TTC549 (cell line): ENCODE results near the gene FRY.

ENCODE experiments used
- FAIRE-seq: peaks from 2 replicates; lab custom pipeline; 2012; peaks lifted over from hg19 to GRCh38; lab: Jason Lieb, UNC

FRY gene

DNA sequence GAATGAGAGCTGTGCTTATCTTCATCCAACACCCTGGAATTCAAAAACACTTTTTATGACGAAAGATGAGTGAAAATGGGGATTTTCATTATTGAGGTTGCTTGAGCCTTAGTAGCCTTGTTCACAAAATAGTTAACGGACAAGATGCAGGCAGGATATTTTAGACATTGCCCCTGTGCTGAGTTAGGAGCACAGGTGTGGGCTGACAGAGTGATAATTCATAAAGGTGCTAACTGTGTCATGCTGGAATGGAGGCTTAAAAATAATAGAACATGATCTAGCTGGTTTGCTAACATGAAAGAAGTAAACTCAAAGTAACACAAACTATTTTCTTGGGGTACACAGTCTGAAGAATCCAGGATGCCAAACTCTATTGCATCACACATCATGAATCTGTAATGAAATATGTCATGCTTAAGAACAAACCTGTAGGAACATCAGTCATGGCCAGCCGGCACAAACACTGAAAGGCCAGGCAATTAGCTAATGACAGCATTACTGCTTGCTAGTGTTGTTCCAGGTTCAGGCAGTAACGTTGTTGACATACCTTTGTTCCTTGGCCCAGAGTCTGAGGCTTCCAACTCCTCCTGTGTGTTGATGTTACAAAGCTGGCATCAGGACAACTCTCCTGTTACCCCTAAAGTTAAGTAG, 55.3 kb downstream of the FRY start:
- FAIRE-seq: no peak

DNA sequence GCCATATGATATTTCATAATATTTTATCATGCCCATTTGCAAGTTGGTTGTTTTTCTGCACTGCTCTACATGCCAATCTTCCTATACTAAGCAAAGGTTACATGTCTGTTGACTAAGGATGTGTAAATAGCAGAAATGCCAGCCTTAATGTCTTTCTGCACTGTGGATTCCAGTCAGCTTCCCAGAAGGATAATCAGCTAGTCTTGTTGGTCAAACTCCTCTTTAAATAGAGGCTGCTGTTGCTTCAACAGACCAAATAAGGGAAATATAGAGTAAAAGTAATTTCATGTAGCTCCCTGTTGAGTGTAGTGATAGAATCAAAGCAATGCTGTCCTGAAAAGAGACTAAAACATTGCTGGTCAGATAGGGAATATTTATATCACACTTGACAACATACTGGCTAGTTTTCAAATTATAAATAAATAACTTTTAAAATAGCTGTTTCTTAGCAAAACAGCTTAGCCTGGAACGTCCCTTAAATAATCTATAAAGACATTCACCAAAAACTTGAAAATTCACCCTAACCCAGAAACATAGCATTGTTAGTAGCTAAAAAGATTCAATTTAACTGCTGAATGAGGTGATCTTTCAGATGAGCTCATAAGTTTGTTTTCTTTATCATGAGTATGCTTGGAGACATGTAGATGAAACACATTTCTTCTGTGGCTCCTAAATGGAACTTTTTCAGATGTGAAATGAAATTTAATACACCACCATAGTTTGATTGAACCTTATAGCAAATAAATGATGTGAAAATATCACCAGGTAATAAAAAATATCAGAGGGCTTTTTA, 56.6 kb downstream of the FRY start:
- no peak for FAIRE-seq

DNA sequence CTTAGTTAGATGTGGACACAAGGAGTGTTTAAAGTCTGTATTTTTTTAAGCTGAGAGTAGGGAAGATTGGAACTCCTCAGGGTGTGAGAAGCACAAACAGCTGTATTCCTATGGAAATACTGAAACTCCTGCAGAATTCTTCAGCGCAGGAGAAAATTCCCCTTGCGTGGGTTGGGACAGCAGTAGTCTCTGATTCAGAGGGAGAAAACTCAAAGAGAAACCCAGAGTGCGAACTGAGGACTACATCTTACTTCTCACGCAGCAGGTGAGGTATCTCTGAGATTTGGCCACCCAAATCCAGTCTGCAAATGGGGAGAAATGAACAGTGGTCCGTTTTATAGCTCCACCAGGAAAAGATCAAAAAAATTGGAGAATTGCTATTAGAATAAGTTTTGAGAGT, 60.9 kb downstream of the FRY start:
- FAIRE-seq: no peak

DNA sequence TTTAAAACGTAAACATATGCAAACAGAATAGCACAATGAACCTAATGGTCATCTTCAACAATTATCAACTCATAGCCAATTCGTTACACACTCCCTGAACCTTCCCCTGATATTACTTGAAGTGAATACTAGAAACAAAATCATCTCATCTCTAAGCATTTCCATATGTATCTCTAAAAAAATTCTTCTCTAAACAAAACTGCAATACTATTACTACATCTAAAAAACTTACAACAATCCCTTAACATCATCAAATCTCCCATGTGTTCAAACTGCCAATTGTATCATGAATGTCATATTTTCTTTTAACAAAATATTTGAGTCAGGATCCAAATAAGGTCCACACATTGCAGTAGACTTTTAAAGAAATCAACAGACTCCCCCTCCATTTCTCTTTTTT, 61.4 kb downstream of the FRY start:
- FAIRE-seq: no peak

DNA sequence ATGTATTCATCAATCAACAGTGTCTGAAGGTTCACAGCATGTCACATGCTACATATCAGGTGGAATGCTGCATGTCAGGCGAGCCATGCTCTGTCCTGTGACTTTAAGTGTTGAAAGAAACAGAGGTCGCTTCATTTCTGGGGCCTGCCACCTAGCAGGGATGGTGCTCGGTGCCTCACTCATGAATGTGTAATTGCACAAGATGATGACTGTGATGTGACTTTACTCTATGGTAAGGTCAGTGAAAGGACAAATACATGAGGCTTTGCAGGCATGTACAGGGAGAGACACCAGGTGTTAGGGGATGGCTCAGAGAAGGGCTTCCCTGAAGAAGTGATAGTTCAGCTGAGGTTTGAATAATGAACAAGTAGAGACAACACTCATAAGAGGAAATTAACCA, 66.7 kb downstream of the FRY start:
- no peak for FAIRE-seq

DNA sequence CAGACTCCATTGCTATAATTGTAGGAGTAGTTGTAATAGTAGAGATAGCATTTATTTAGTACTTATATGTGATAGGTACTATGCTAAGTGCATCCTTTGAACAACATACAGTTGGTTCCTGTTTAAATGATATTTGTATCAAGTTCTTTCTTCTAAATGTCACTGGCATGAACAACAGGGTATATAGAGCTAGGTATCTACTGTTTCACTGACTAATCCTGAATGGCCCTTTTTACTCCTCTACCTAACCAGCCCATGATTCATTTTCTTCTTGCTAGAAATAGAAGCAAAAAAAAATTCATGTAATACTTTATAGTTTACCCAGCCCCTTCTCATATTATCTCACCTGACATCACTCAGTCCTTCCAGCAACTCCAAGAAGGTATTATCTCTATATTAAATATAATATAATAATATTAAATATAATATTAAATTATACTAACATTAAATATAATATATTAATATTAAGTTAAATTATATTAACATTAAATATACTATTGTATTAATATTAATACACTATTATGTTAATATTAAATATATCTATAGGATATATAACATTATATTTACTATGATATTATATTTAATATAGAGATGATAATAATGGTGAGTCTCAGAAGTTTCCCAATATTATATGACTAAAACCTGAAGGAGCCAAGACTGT, 74.2 kb downstream of the FRY start:
- peak; percentile 92 for FAIRE-seq

DNA sequence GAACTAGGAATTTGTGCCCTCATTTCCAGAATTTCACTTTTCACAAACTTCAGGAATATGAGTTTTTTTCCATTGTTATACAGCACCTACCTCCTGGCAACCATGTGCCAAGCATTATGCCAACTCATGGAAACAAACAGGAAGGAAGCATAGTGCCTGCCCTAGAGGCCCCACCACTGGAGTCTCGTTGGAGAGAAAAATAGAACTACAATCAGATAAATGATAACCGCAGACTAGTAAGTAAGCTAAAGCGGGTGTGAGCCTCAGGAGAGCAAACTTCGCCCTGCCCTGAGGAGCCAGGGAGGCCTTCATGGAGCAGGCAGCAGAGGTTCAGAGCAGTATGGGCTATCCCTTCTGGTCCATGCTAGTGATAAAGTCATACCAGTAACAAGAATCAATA, 75.9 kb downstream of the FRY start:
- FAIRE-seq: no peak

DNA sequence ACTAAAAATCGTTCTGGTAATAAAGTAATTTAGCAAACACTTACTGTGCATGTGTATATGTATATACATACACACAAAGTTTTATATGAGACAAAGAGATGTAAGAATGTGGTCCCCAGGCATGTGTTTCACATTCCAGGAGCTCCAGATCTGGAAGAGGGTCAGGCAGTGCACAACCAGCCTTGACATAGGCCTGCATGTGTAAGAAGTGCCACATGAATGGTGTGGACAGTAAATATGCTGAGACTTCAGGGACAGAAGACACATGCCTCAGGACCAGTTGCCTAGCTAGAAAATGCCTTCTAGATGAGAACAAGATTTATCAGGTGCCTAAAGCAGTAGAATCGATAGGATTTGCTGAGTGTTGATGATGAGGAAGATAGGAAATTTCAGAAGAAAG, 76.4 kb downstream of the FRY start:
- no peak for FAIRE-seq

DNA sequence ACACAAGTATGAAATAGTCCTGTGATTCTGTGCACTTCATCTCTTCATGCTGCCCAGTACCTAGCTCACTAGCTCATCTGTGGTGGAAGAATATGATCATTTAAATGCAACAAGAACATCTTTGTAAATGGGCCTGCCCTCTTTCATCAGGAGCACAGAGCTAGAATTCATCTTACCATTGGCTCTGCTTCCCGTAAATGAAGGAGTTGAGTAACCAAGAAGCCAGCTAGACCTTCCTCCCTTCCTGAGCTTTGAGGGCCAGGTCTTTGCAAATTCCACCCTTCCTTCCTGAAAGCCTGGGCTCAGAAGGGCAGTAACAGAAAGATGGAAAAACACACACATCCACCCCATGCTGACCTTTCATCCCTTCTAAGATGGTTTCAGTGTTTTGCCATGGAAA, 82.0 kb downstream of the FRY start:
- FAIRE-seq: no peak

DNA sequence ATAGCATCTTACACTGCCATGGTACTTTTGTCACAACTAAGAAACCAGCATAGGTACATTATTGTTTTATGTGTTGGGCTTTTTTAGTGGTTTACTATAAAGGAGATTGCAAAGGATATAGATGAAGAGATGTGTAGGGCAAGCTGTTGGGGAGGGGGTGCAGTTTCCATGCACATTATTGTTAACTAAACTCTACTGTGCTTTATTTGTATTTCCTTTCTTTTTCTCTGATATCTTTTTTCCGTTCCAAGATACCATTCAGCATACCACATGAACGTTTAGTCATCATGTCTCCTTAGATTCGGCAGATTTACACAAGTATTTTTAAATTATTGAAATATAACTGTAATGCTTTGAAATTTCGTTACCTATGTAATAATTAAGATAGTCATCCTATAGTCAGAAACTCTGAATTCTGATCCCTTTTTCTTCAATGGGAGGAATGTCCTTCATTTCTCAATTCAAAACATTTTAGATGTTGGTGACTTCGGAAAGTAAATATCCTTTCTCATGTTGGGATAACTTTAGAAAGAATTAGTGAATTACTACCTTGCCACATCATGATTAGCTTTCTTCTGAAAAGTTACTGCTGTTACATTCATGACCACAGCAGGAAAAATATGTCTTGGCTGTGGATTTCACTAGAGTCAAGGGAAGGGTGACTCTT, 82.8 kb downstream of the FRY start:
- no peak for FAIRE-seq

DNA sequence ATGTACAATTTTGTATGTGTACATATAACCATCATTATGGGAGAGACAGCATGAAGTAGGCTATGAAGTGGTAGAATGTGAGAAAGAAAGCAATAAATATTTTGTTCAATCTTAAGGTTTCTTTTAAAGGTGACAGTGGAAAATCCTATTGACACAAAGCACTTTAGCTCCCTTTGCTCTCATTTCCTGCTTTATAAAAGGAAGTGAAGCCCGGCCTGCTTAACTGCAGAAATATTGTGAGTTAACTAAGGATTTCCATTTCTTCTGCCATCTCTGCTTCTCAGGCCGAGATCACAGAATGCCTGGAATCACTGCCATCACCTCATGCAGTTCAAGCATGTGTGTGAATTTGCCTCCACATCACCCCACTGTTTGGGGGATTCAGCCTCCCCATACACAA, 83.5 kb downstream of the FRY start:
- FAIRE-seq: no peak

DNA sequence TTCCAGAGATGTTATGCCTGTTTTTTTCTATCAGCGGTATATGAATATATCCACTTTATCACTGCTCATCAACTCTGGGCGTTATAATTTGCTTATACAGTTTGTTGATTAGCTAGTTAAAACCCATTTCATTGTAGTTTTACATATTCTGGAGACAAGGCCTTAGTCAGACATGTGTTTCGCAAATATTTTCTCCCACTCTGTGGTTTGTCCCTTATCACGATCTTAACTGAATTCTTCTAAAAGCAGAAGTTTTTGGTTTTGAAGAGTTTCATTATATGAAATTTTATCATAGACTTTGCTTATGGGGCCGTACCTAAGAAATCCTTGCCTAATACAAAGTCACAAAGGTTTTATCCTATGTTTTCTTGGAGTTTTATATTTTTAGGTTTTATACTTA, 84.6 kb downstream of the FRY start:
- FAIRE-seq: no peak

DNA sequence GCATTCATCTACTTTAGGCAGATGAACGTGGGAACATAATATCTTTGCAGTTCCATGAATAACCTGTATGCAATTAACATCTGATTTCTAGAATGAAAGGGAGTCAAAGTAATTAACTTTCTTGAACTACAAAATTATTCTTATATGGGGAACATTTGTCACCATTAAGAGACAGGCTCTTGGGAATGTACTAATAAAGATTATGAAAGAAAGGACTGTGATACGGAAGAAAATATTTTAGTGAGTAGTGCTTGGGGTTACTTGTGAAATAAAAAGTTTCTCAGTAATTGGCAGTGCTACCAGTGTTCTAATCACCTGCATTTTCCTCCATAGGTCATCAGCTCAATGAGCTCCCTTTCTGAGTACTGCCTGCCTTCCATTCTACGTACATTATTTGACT, 85.4 kb downstream of the FRY start:
- no peak for FAIRE-seq

DNA sequence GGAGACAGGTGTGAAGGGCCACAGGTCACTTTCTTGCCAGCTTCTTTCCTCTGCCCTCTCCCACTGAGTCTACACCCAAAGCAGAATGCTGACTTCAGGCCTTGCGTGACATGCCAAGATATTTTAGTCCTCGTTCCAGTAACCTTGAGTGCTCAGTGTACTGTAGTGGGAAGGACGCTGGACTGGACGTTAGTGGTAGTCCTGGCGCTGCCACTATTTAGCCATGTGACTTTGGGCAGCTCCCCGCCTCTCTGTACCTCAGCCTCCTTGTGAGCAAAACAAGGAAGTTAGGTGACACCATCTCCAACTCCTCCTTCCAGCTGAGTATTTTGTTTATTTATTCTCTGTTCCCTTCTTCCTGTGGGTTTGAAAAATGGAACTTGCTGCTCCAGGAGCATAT, 86.1 kb downstream of the FRY start:
- no peak for FAIRE-seq

DNA sequence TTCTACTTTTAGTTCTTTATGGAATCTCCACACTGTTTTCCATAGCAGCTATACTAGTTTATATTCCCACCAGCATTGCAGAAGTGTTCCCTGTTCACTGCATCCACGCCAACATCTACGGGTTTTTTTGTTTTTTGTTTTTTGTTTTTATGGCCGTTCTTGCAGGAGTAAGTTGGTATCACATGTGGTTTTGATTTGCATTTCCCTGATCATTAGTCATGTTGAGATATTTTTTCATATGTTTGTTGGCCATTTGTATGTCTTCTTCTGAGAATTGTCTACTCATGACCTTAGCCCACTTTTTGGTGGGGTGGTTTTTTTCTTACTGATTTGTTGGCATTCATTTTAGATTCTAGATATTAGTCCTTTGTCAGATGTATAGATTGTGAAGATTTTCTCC, 89.7 kb downstream of the FRY start:
- FAIRE-seq: no peak

DNA sequence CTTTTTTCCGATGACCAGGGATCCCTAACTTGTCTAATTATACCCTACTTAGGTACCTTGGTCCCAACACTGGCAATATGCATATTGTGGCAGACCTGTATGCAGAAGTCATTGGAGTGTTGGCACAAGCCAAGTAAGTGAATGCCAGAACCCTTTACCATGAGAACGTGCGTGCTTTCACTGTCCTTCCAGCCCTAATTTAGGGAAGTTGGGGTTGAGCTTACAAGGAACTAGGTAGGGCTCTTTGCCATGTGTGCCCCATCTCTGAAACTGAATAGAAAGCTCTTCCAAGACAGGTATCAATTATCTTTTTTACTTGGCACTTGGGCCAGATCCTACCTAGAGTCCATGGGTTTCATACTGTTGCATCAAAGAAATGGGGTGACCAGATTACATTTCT, 93.2 kb downstream of the FRY start:
- no peak for FAIRE-seq

DNA sequence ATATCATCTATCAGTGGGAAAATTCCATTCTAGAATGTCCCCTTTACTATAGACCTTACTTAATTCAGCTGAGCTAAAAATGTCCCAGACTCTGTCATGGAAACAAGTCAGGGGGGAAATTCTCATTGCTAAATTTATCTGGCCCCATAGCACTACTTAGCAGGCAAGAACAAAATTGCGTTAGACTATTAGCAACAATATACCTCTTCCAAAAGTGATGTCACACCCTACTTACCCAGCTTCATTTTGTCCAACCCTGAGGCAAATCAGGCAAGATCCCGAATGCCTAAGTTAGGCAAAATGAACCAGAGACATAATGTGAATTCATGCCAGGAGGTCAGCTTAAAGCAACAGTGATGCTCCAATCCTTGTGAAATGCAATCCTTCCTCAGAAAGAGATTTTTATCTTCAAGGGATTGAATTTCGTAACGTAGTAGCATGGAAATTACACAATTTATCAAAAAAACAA, 93.7 kb downstream of the FRY start:
- no peak for FAIRE-seq

DNA sequence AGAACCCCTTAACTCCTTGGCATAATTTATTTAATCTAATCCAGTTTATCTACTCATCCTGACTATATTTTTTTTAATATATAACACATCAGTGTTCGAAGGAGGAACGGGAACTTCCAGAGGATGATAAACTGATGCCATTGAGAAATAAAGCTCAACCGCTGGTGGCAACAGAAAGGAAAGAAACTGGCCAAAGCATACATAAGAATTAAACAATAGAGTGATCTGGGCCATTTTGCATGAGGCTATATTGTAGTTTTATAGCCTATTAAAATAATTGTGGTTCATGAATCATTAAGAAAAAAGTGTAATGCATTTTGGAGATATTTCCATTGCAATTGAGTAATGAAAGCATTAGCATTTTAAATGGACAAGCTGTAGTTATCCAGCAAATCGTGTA, 94.2 kb downstream of the FRY start:
- no peak for FAIRE-seq

DNA sequence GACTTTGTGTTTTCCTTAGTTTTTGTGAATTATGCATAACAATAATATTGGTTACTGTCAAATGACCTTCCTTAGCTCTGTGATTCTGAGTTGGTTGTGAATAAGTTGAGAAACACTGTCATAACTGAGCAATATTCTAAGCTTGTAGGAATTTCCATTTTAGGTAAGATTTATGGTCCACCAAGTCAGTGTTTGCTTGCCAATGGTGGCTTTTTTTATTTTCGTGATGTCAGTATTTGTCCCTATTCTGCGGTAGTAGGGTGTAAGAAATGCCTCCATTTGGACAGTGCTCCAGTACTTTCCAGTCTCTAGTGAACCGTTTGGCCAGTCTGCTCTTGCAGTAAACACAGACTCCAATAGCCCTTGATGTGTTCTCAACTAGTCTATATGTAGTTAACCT, 94.7 kb downstream of the FRY start:
- FAIRE-seq: no peak

DNA sequence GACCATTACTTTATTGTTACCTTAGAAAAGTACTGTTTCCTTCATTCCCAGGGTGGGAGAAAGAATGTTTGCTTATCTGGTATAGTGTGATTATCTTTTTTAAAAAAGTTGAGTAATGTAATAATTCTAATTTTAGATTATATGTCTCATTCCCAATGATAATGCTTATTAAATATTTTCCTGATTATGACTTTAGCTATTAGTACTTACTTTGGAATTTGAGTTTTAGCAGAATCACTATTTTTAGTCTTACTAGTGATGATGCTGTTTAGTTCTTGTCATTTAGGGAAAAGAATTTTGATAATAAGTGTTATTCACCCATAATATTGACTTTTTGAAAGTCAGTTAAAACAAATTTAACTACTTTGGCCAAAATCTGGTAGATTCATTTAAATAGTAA, 95.2 kb downstream of the FRY start:
- FAIRE-seq: no peak

DNA sequence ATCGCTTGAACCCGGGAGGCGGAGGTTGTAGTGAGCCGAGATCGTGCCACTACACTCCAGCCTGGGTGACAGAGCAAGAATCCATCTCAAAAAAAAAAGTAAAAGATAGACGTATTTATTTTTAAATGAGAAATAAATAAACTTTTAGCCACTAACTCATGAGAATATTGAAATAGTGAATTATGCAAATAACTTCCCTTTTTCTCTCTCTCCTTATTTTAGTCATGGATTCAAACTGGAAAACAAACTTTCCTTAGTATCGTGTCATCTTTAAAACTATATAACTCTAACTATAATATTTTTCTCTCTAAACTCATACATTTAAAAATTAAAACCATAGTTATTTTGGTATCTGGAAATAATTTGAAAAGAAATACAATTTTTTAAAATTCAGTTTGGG, 96.1 kb downstream of the FRY start:
- no peak for FAIRE-seq

DNA sequence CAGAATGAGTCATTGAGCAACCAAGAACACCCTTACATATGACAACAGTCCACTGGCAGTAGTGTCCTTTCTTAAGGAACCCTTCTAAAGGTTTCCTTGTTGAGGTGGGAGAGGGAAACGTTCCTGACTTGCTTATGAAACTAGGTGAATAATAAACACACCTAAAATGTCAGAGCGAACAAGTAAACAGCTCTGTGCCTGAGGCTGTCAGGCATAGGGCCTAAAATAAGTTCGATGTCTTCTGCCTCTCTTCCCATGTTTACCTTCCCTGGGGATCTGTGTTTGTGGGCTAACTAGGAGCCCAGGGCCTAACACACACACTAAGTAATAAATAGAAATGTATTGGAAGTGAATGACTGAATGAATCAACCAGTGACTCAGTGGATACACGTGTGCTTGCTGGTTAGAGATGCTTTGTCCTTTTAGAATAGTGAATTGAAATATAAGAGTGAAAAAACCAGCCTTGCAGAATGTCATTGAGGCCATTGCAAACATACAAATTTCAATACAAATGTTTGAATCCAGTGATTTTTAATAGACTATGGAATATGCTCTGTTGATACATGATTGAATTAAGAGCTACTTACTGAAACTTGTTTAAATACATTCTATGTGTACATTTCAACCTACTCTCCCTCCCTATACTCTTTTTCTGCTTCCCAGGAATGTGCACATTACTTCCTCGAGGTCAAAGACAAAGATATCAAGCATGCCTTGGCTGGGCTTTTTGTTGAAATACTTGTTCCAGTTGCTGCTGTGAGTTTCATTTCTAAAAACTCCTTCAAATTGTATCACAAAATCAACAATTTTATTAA, 102.9 kb downstream of the FRY start:
- no peak for FAIRE-seq
